CD8-positive, alpha-beta memory T cell (primary cell): ENCODE measurements around the gene PLPP1. TPM values are rescaled to one million over a fixed set of nuclear protein-coding genes. Genes with fewer than 3 reads are reported as not detected.

Source experiments
- CTCF ChIA-PET: fragments of 350-600 bp; sonication (Branson Sonifier 250); formaldehyde crosslinking; loops from one replicate; lab custom pipeline; 2021; ENCODE audit warnings: antibody characterized with exemption; lab: Charles Lee
- POLR2A ChIA-PET: fragments of 350-600 bp; sonication (Branson Sonifier 250); formaldehyde crosslinking; loops from one replicate; lab custom pipeline; 2021; ENCODE audit warnings: antibody characterized with exemption; lab: Charles Lee
- DNase-seq, 5 donors: peaks; one replicate each; pipeline versions ENCODE4 v3.0.0 to v3.0.0-alpha.2; 2020 to 2022; ENCODE audit warnings: mixed read lengths in 1 of 5
- H3K27ac ChIP-seq: one replicate; pipeline ENCODE4 v1.7.0; 2013; ENCODE audit warnings: low read depth, mild to moderate bottlenecking, low read length, moderate library complexity
- H3K27me3 ChIP-seq: 2 replicates; pipeline ENCODE4 v1.7.0; 2013; ENCODE audit warnings: low read length, mild to moderate bottlenecking; ENCODE audit not compliant: insufficient read depth, poor library complexity, severe bottlenecking
- H3K36me3 ChIP-seq: 2 replicates; pipeline ENCODE4 v1.7.0; 2013; ENCODE audit warnings: mild to moderate bottlenecking, low read length, moderate library complexity; ENCODE audit not compliant: insufficient read depth
- H3K4me1 ChIP-seq: 2 replicates; pipeline ENCODE4 v1.7.0; 2013; ENCODE audit warnings: mild to moderate bottlenecking, low read length, moderate library complexity; ENCODE audit not compliant: insufficient read depth
- H3K4me3 ChIP-seq: 2 replicates; pipeline ENCODE4 v1.7.0; 2013; ENCODE audit warnings: mild to moderate bottlenecking, low read length
- H3K9me3 ChIP-seq: 2 replicates; pipeline ENCODE4 v1.7.0; 2013; ENCODE audit warnings: mild to moderate bottlenecking, low read length
- H3K27ac Mint-ChIP-seq, 8 donors: one replicate each; pipeline ENCODE4 v1.8.0; 2020 to 2021; ENCODE audit warnings: mixed read lengths in 8 of 8, mild to moderate bottlenecking in 6 of 8, inconsistent platforms in 3 of 8, moderate library complexity in 3 of 8
- H3K27me3 Mint-ChIP-seq, 2 donors: one replicate each; pipeline ENCODE4 v1.8.0; 2020 to 2021; ENCODE audit warnings: mixed read lengths in 2 of 2, mild to moderate bottlenecking in 1 of 2, moderate library complexity in 1 of 2
- H3K36me3 Mint-ChIP-seq, 3 donors: one replicate each; pipeline ENCODE4 v1.8.0; 2020 to 2021; ENCODE audit warnings: mixed read lengths in 3 of 3, inconsistent platforms in 1 of 3, mild to moderate bottlenecking in 1 of 3
- H3K4me1 Mint-ChIP-seq, 3 donors: one replicate each; pipeline ENCODE4 v1.8.0; 2020 to 2021; ENCODE audit warnings: mixed read lengths in 3 of 3, inconsistent platforms in 1 of 3, mild to moderate bottlenecking in 1 of 3
- H3K4me3 Mint-ChIP-seq, 7 donors: one replicate each; pipeline ENCODE4 v1.8.0; 2020 to 2021; ENCODE audit warnings: mixed read lengths in 7 of 7, mild to moderate bottlenecking in 6 of 7, moderate library complexity in 4 of 7, inconsistent platforms in 2 of 7
- H3K9me3 Mint-ChIP-seq, 5 donors: one replicate each; pipeline ENCODE4 v1.8.0; 2020 to 2022; ENCODE audit warnings: mixed read lengths in 5 of 5, mild to moderate bottlenecking in 3 of 5, moderate library complexity in 2 of 5, inconsistent platforms in 1 of 5
- polyA plus RNA-seq: library from polyadenylated mRNA; unstranded; fragments of 300-500 nt; fragmentation: Illumina TruSeq; gene quantifications from one replicate; pipeline ENCODE4 v1.2.3, GENCODE V29; 2021
- total RNA-seq, 2 experiments: library from RNA; stranded (reverse); gene quantifications; one replicate each; pipeline ENCODE4 v1.2.3, GENCODE V29; 2021

PLPP1 gene
- total and polyA plus RNA-seq, 3 experiments from 2014 or later: 6.7 to 15.5 (median 14.7) TPM

DNA sequence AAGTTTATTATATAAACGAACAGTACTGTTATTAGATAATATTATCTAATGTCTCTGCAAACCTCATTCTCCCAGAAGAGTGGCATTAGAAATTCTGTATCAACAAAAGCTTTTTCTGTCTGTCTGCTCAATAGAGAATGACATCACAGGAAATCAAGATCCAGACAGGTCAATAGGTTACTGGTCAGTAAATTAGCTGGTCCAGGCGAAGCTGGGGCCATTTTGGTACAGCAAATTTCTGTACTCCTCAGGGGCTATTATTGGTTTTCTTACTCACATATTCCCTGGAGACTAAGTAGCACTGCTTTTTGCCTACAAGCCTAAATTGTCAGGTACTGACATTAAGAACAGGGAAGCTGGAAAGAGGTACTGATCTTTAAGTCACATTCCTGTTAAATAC is 80.5 kb downstream of the PLPP1 start:
- Histone ChIP-seq H3K4me1 (no peaks in the 10 kb centered on the region), H3K9me3 (no peaks in the 10 kb centered on the region), H3K27me3 (no peaks in the 10 kb centered on the region), H3K27ac (no peak overlapping the region), H3K4me3 (no peak overlapping the region), H3K36me3 (peaks cover 5% of the 10 kb centered on the region)
- POLR2A ChIA-PET: no interaction called here
- no peak overlapping the region for H3K4me3 Mint-ChIP-seq
- H3K27ac Mint-ChIP-seq: no peak overlapping the region
- CTCF ChIA-PET: no interaction called here
- H3K4me1 Mint-ChIP-seq: no peaks in the 10 kb centered on the region
- H3K9me3 Mint-ChIP-seq: no peaks in the 10 kb centered on the region
- H3K36me3 Mint-ChIP-seq: peaks cover 7 to 12% (median 9%) of the 10 kb centered on the region in 3 donors
- H3K27me3 Mint-ChIP-seq: no peaks in the 10 kb centered on the region
- no peak for DNase-seq

DNA sequence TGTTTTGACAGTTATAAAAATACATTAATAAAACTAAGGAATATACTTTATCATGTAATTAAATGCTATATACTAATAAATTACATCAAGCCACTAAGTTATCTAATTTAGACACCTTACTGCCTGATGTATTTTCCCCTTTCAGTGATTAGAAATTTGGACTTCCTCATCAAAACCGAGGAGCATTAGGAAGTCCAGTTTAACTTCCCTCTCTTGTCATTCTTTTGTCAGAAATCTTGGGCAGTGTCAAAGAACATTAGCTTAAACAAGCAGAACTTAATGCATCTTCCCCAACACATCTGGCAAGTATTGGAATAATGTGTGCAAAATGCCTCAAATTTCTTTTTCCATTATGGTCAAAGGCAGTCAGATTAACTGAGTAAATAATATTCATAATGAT is 81.6 kb downstream of the PLPP1 start:
- H3K4me1 Mint-ChIP-seq: no peaks in the 10 kb centered on the region
- peaks cover 5% of the 10 kb centered on the region for H3K36me3 ChIP-seq
- H3K4me3 Mint-ChIP-seq: no peak overlapping the region
- no peaks in the 10 kb centered on the region for H3K9me3 ChIP-seq
- H3K27ac ChIP-seq: no peak overlapping the region
- H3K4me1 ChIP-seq: no peaks in the 10 kb centered on the region
- no peak for DNase-seq
- POLR2A ChIA-PET: no interaction called here
- no peak overlapping the region for H3K4me3 ChIP-seq
- H3K27me3 ChIP-seq: no peaks in the 10 kb centered on the region
- no peaks in the 10 kb centered on the region for H3K9me3 Mint-ChIP-seq
- CTCF ChIA-PET: no interaction called here
- H3K27ac Mint-ChIP-seq: no peak overlapping the region
- H3K36me3 Mint-ChIP-seq: peaks cover 5 to 13% (median 6%) of the 10 kb centered on the region in 3 donors
- no peaks in the 10 kb centered on the region for H3K27me3 Mint-ChIP-seq

DNA sequence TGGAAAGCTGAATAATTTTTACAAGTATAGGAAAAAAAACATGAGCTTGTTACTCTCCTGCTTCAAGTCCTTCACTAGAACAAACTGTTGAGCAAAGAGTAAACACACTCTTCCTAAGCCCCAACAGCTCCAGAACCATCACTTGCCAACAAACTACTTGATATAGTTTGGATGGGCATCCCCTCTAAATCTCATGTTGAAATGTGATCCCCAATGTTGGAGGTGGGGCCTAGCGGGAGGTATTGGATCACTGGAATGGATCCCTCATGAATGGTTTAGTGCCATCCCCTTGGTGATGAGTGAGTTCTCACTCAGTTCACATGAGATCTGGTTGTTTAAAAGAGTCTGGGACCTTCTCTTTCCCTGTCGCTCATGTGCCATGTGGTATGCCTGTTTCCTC is 82.8 kb downstream of the PLPP1 start:
- Histone ChIP-seq H3K27me3 (no peaks in the 10 kb centered on the region), H3K4me3 (no peak overlapping the region), H3K27ac (no peak overlapping the region), H3K9me3 (no peaks in the 10 kb centered on the region), H3K36me3 (peaks cover 5% of the 10 kb centered on the region), H3K4me1 (no peaks in the 10 kb centered on the region)
- Mint-ChIP-seq H3K27ac (no peak overlapping the region), H3K27me3 (no peaks in the 10 kb centered on the region), H3K36me3 (peaks cover 5 to 16% (median 5%) of the 10 kb centered on the region in 3 donors), H3K4me3 (no peak overlapping the region), H3K4me1 (no peaks in the 10 kb centered on the region), H3K9me3 (no peaks in the 10 kb centered on the region)
- POLR2A ChIA-PET: no interaction called here
- CTCF ChIA-PET: no interaction called here
- DNase-seq: no peak

DNA sequence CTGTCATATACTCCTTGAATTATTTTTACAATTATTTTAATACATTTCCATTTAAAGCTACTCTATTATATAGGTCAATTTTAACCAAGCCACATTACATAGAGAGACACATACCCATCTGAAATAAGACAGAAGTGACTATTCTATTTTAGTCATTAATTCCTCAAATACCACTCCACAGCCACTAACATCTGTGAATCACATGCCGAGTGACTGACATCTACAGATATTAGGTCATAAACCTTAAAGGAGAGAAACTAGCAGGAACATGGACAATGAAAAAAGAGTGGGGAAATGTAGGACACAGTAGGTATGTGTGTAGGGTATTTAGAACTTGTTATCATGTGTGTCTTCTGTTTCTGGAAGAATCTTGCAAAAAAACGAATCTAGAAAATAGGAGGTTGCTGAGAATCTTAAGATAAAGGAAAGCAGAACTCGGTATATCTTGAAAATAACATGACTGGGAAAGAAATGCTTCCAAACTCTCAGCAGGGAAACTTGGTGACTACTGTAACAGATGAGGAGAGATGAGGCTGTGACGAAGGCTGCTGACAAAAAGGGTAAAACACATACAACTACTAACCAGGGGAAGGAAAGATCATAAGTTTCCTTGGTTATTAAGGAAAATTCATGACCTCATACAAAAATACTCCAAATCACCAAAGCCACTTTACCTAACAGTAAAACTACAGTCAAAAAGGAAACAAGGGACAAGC is 84.6 kb downstream of the PLPP1 start:
- Mint-ChIP-seq H3K27ac (peak overlapping the region in 1 of 8 donors; percentile 68), H3K27me3 (no peaks in the 10 kb centered on the region), H3K4me1 (no peaks in the 10 kb centered on the region), H3K36me3 (peaks cover 5 to 14% (median 5%) of the 10 kb centered on the region in 3 donors), H3K4me3 (no peak overlapping the region), H3K9me3 (no peaks in the 10 kb centered on the region)
- DNase-seq: no peak
- POLR2A ChIA-PET: no interaction called here
- Histone ChIP-seq H3K4me1 (no peaks in the 10 kb centered on the region), H3K27me3 (no peaks in the 10 kb centered on the region), H3K9me3 (no peaks in the 10 kb centered on the region), H3K36me3 (peaks cover 5% of the 10 kb centered on the region), H3K4me3 (no peak overlapping the region), H3K27ac (no peak overlapping the region)
- CTCF ChIA-PET: no interaction called here

DNA sequence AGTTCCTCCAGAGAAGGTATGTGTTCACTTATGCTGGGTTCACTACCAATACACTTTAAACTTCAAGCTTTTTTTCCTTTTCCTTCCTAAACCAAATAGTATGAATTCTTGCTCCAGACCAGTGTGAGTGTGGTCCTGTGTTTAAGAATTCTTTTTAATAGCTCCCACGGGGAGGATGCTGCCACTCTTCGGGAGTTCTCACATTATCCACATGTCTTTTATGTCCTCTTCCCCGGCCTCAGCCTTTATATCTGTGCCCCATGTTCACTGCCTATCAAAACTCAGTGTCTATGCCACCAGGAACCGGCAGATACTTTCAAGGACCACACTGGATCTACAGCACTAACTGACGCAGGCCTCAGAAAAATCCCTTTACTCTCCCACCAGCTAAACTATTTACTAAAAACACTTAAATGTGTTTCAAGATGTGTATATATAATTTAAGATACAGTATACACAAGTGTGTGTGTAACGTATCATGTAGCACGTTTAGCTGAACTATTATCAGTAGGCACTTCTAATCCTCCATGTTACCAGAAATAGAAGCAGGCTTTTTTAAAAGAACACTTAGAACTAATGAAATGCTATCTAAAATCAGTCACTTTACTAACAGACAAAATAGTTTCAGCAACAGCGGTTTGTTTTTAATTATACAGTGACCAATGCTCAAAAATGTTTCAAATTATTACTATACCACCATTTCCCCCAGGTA is 88.0 kb downstream of the PLPP1 start:
- peaks cover 2 to 10% (median 5%) of the 10 kb centered on the region in 3 donors for H3K36me3 Mint-ChIP-seq
- H3K27ac ChIP-seq: no peak overlapping the region
- peaks cover 2% of the 10 kb centered on the region for H3K4me1 ChIP-seq
- H3K9me3 Mint-ChIP-seq: no peaks in the 10 kb centered on the region
- DNase-seq: no peak
- no peak overlapping the region for H3K27ac Mint-ChIP-seq
- POLR2A ChIA-PET: no interaction called here
- CTCF ChIA-PET: no interaction called here
- H3K9me3 ChIP-seq: no peaks in the 10 kb centered on the region
- H3K4me1 Mint-ChIP-seq: no peaks in the 10 kb centered on the region
- H3K4me3 ChIP-seq: no peak overlapping the region
- no peaks in the 10 kb centered on the region for H3K27me3 Mint-ChIP-seq
- H3K27me3 ChIP-seq: no peaks in the 10 kb centered on the region
- no peak overlapping the region for H3K4me3 Mint-ChIP-seq
- H3K36me3 ChIP-seq: no peaks in the 10 kb centered on the region

DNA sequence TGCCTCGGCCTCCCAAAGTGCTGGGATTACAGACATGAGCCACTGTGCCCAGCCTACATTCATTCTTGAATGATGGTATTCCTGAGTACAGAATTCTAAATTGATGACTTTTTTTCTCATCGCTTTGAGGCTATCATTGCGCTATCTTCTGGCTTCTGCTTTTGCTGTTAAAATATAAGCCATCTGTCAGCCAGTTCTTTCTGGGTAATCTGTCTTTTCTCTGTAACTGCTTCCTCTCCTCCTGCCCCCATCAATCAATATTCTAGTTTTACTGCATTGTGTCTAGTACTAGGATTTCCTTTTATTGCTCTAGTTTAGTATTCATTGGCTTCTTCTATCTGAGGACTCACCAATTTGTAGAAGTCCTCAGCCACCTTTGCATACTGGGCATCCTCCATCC is 89.0 kb downstream of the PLPP1 start:
- POLR2A ChIA-PET: no interaction called here
- H3K36me3 Mint-ChIP-seq: peaks cover 0 to 9% (median 5%) of the 10 kb centered on the region in 3 donors
- Histone ChIP-seq H3K27ac (no peak overlapping the region), H3K4me3 (no peak overlapping the region), H3K36me3 (no peaks in the 10 kb centered on the region), H3K9me3 (no peaks in the 10 kb centered on the region), H3K27me3 (no peaks in the 10 kb centered on the region), H3K4me1 (peaks cover 8% of the 10 kb centered on the region)
- CTCF ChIA-PET: no interaction called here
- H3K4me1 Mint-ChIP-seq: peaks cover 0 to 4% (median under 1%) of the 10 kb centered on the region in 3 donors
- no peaks in the 10 kb centered on the region for H3K9me3 Mint-ChIP-seq
- DNase-seq: no peak
- H3K27ac Mint-ChIP-seq: peak overlapping the region in 1 of 8 donors; percentile 3
- no peaks in the 10 kb centered on the region for H3K27me3 Mint-ChIP-seq
- H3K4me3 Mint-ChIP-seq: no peak overlapping the region

DNA sequence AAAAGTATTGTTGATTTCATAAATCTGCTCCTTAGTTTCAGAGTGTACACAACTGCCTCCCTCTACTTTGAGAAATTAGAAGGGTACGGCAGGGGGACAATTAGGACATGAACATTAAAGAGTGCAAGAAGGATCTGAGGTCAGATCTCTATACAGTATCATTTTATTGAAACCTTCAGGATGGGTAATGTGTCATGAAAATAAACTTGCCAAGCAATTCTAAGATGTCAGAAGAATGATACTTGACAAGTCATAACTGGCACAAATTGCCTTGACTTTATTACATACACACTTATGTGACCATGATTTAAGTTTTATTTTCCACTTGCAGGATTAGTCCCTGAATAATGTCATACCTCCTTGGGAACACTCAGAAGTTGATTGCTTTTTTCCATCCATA is 92.8 kb downstream of the PLPP1 start:
- H3K27me3 ChIP-seq: no peaks in the 10 kb centered on the region
- H3K9me3 ChIP-seq: no peaks in the 10 kb centered on the region
- Mint-ChIP-seq H3K27ac (peak overlapping the region in 2 of 8 donors; percentile 15 to 28), H3K27me3 (no peaks in the 10 kb centered on the region), H3K4me1 (peaks cover 7 to 16% (median 14%) of the 10 kb centered on the region in 3 donors), H3K9me3 (no peaks in the 10 kb centered on the region), H3K4me3 (no peak overlapping the region), H3K36me3 (peaks cover 2 to 6% (median 4%) of the 10 kb centered on the region in 3 donors)
- no peak for DNase-seq
- no peak overlapping the region for H3K4me3 ChIP-seq
- H3K27ac ChIP-seq: no peak overlapping the region
- H3K36me3 ChIP-seq: no peaks in the 10 kb centered on the region
- peaks cover 8% of the 10 kb centered on the region for H3K4me1 ChIP-seq
- POLR2A ChIA-PET: no interaction called here
- CTCF ChIA-PET: no interaction called here

DNA sequence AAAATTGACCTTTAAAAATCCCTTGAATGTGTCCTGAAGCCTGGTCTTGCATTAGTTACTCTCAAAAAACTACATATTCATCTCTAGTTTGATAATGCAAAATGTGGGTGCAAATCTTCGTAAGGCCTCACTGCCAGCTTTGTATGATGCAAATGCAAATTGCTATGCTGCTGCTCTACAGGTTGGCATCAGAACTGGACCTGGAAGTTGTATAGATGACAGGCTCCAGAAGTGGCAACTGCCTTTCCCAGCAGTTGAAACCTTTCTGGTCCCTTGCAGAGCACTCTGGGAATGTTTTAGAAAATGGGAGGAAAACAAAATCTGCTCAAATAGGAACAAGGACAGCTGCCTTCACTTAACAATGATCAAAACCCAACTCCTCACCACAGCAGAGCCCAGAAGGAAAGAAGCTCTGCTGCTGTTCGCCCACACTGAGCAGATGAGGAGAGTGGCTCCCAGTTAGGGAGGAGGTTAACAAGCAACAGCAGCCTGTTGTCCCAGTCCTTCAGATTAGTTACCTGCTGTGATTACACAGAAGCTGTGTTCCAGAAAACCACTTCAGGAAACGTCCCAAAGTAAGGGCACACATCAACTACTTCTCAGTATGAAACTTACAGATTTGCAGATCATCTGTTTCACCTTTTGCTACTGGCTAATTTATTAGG is 93.5 kb downstream of the PLPP1 start:
- CTCF ChIA-PET: no interaction called here
- H3K27ac Mint-ChIP-seq: peak overlapping the region in 1 of 8 donors; percentile 2
- no peak overlapping the region for H3K4me3 ChIP-seq

More for the DNA sequence above, 93.5 kb downstream of the PLPP1 start:
- peaks cover 8% of the 10 kb centered on the region for H3K4me1 ChIP-seq
- peaks cover 7 to 16% (median 14%) of the 10 kb centered on the region in 3 donors for H3K4me1 Mint-ChIP-seq
- POLR2A ChIA-PET: no interaction called here
- H3K27me3 Mint-ChIP-seq: no peaks in the 10 kb centered on the region
- peaks cover 0 to 2% (median 2%) of the 10 kb centered on the region in 5 donors for H3K9me3 Mint-ChIP-seq
- no peak overlapping the region for H3K27ac ChIP-seq
- H3K9me3 ChIP-seq: no peaks in the 10 kb centered on the region
- no peaks in the 10 kb centered on the region for H3K27me3 ChIP-seq
- H3K36me3 Mint-ChIP-seq: peaks cover 4 to 8% (median 7%) of the 10 kb centered on the region in 3 donors
- no peak overlapping the region for H3K4me3 Mint-ChIP-seq
- DNase-seq: no peak
- no peaks in the 10 kb centered on the region for H3K36me3 ChIP-seq
